PC-9 (cell line): ENCODE data around the gene TIGD6.

Source experiments
- EZH2 ChIP-seq: fragments of 200-600 bp; sonication (generic); IDR thresholded peaks from 2 replicates; pipeline ENCODE4 v1.8.0; 2017; ENCODE audit warnings: antibody characterized with exemption, low read depth
- TF ChIP-seq, protein P1 (sequence below): fragments of 200-600 bp; sonication (generic); conservative IDR thresholded peaks from 2 replicates; pipeline ENCODE4 v1.6.1; 2017; ENCODE audit warnings: mixed run types, antibody characterized with exemption, mild to moderate bottlenecking, moderate library complexity

DNA sequence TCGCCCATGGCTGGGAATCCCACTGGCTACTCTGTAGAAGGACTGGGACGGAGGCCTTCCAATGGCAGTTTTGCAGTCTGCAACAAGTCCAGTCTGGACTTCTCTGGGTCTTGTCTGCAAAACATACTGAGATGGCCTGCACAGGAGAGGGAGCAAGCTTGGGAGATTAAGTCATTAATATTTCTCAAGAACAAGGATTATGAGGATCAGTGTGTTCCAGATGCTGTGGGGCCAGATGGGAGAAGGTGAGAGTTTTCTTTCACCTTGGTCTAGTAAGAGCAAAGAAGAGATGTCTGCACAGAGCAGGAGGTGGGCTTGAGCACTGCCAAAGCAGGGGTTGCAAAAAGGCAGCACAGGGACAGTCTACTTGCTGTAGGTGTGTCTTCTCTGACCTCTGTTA lies 55.8 kb downstream of the TIGD6 start, which contains the start of gene PDE6A:
- TF ChIP-seq, protein P1, sequence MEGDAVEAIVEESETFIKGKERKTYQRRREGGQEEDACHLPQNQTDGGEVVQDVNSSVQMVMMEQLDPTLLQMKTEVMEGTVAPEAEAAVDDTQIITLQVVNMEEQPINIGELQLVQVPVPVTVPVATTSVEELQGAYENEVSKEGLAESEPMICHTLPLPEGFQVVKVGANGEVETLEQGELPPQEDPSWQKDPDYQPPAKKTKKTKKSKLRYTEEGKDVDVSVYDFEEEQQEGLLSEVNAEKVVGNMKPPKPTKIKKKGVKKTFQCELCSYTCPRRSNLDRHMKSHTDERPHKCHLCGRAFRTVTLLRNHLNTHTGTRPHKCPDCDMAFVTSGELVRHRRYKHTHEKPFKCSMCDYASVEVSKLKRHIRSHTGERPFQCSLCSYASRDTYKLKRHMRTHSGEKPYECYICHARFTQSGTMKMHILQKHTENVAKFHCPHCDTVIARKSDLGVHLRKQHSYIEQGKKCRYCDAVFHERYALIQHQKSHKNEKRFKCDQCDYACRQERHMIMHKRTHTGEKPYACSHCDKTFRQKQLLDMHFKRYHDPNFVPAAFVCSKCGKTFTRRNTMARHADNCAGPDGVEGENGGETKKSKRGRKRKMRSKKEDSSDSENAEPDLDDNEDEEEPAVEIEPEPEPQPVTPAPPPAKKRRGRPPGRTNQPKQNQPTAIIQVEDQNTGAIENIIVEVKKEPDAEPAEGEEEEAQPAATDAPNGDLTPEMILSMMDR = no peak
- no peak for TF ChIP-seq EZH2
